K562 (cell line): ENCODE measurements around the gene SYT7. TPM values are rescaled to one million over a fixed set of nuclear protein-coding genes. Genes with fewer than 3 reads are reported as not detected.

Experiments
- CHD7 ChIP-seq: fragments of 200-600 bp; sonication (generic); IDR thresholded peaks from one replicate; pipeline ENCODE4 v1.6.1; 2012; ENCODE audit warnings: mild to moderate bottlenecking, low read depth, low read length, inconsistent platforms
- HMGXB4 ChIP-seq: sonication (generic); formaldehyde crosslinking; IDR thresholded peaks from 2 replicates; pipeline ENCODE4 v1.8.1; 2023; ENCODE audit warnings: mild to moderate bottlenecking, missing genetic modification reagents
- ZNF609 ChIP-seq: sonication (generic); formaldehyde crosslinking; IDR thresholded peaks from 2 replicates; pipeline ENCODE4 v1.8.1; 2023; ENCODE audit warnings: missing genetic modification reagents, mild to moderate bottlenecking, borderline replicate concordance
- polyA plus RNA-seq, 8 experiments: library from polyadenylated mRNA; depleted of rRNA in 4 of 8; stranded (reverse) in 5 of 8; unstranded in 3 of 8; fragments of >200 nt; fragmentation: Nextera tagmentation in 2 of 8; fragmentation: Illumina TruSeq in 1 of 8; extraction: Ambion mirVana in 2 of 8; extraction: Trizol in 1 of 8; gene quantifications; 2 replicates each; pipeline versions ENCODE4 v1.2.1 to v1.2.3, GENCODE V29; 2011 to 2014; ENCODE audit warnings: inconsistent platforms in 1 of 8, missing spikeins in 1 of 8
- total RNA-seq, 7 experiments: library from RNA; depleted of rRNA in 6 of 7; stranded (reverse); fragments of >200 nt in 6 of 7; fragmentation: Illumina TruSeq in 2 of 7; extraction: Trizol in 2 of 7; gene quantifications; 2 replicates each; pipeline versions ENCODE4 v1.2.1 to v1.2.3, GENCODE V29; 2011 to 2021; ENCODE audit warnings: low replicate concordance in 1 of 7

The SYT7 gene
- total and polyA plus RNA-seq, 9 of the 15 experiments (the other 6 are each of a cell fraction or from before 2014, with no cell fraction given): 0.01 to 0.51 (median 0.16) TPM; not detected in 1

GRCh38 chr11:61516675-61517572 lies 64.0 kb downstream of the SYT7 start (continued):
- TF ChIP-seq ZNF609 (CRISPR knock-in tag) (no peak), HMGXB4 (no peak), CHD7 (no peak)
